PFSK-1 (cell line): Measurements from ENCODE around the gene ELMO1.

Source experiments
- POLR2AphosphoS5 ChIP-seq: IDR thresholded peaks from 2 replicates; pipeline ENCODE4 v1.6.1; 2012; ENCODE audit warnings: low read depth, mild to moderate bottlenecking, control low read depth, low read length, moderate library complexity
- SIN3A ChIP-seq: IDR thresholded peaks from 2 replicates; pipeline ENCODE4 v1.6.1; 2012; ENCODE audit warnings: mild to moderate bottlenecking, low read length, moderate library complexity, borderline replicate concordance; ENCODE audit not compliant: insufficient read depth
- TAF1 ChIP-seq: IDR thresholded peaks from 2 replicates; pipeline ENCODE4 v1.6.1; 2012; ENCODE audit warnings: low read length, control low read depth, borderline replicate concordance; ENCODE audit not compliant: insufficient read depth
- TF ChIP-seq, protein P1 (sequence below), 2 experiments: IDR thresholded peaks; 2 replicates each; pipeline versions ENCODE4 v1.6.1 to v1.8.0; 2011 to 2012; ENCODE audit warnings: low read depth in 2 of 2, low read length in 2 of 2, control low read depth in 1 of 2, inconsistent platforms in 1 of 2, mild to moderate bottlenecking in 1 of 2, moderate library complexity in 1 of 2; ENCODE audit not compliant: insufficient read depth in 1 of 2

DNA sequence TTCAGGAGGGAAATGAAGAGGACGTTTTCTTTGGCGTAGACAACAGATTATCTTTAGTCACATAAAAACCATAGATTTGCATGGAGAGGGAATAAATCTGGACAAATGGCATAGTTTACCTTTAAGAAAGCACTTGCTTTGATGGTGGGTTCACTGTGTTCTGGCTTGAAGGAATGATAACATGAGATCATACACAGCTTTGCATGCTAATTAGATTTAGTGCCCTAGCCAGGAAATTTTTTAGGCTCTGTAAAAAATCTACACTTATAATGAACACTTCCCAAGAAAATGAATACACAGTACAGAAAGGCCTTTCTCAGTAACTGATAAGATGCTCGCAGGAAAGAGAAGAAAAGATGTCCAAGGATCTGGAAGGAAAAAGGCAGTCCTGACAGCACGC is 506.1 kb downstream of the ELMO1 start:
- TF ChIP-seq TAF1 (no peak), SIN3A (no peak), POLR2AphosphoS5 (no peak)
- TF ChIP-seq, protein P1, sequence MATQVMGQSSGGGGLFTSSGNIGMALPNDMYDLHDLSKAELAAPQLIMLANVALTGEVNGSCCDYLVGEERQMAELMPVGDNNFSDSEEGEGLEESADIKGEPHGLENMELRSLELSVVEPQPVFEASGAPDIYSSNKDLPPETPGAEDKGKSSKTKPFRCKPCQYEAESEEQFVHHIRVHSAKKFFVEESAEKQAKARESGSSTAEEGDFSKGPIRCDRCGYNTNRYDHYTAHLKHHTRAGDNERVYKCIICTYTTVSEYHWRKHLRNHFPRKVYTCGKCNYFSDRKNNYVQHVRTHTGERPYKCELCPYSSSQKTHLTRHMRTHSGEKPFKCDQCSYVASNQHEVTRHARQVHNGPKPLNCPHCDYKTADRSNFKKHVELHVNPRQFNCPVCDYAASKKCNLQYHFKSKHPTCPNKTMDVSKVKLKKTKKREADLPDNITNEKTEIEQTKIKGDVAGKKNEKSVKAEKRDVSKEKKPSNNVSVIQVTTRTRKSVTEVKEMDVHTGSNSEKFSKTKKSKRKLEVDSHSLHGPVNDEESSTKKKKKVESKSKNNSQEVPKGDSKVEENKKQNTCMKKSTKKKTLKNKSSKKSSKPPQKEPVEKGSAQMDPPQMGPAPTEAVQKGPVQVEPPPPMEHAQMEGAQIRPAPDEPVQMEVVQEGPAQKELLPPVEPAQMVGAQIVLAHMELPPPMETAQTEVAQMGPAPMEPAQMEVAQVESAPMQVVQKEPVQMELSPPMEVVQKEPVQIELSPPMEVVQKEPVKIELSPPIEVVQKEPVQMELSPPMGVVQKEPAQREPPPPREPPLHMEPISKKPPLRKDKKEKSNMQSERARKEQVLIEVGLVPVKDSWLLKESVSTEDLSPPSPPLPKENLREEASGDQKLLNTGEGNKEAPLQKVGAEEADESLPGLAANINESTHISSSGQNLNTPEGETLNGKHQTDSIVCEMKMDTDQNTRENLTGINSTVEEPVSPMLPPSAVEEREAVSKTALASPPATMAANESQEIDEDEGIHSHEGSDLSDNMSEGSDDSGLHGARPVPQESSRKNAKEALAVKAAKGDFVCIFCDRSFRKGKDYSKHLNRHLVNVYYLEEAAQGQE (IDR thresholded peaks at IDR 0.05; ENCODE audit: insufficient read depth in 1 of 2, low read depth in 2 of 2, low read length in 2 of 2): no peak
